GM10847 (cell line): Measurements from ENCODE around the gene PHLDA2.

Experiments
- POLR2A ChIP-seq: IDR thresholded peaks from 2 replicates; pipeline ENCODE4 v1.6.1; 2011; ENCODE audit not compliant: insufficient read length; ENCODE audit errors: extremely low read depth

The PHLDA2 gene

GRCh38 chr11:2886191-2886894 lies 42.9 kb downstream of the PHLDA2 start:
- TF ChIP-seq POLR2A: no peak

- no peak for TF ChIP-seq POLR2A
Measured at GRCh38 chr11:2885678-2886081, 43.5 kb downstream of the PHLDA2 start, which contains the start of gene CDKN1C. CDKN1C (minus strand) TSS chr11:2885775; CDS start chr11:2885456, 319 bp downstream.

GRCh38 chr11:2885017-2885677 lies 44.1 kb downstream of the PHLDA2 start:
- TF ChIP-seq POLR2A: no peak

GRCh38 chr11:2883979-2884815 lies 45.0 kb downstream of the PHLDA2 start:
- no peak for TF ChIP-seq POLR2A

- no peak for TF ChIP-seq POLR2A
Measured at GRCh38 chr11:2883640-2883978, 45.6 kb downstream of the PHLDA2 start.

GRCh38 chr11:2882396-2883110 lies 46.7 kb downstream of the PHLDA2 start:
- no peak for TF ChIP-seq POLR2A

- TF ChIP-seq POLR2A: no peak
Measured at GRCh38 chr11:2881981-2882375, 47.2 kb downstream of the PHLDA2 start.

GRCh38 chr11:2881076-2881980 lies 47.9 kb downstream of the PHLDA2 start:
- no peak for TF ChIP-seq POLR2A

- no peak for TF ChIP-seq POLR2A
Measured at GRCh38 chr11:2880646-2881045, 48.6 kb downstream of the PHLDA2 start.

GRCh38 chr11:2878782-2879181 lies 50.4 kb downstream of the PHLDA2 start:
- no peak for TF ChIP-seq POLR2A
